Measurements from ENCODE around the gene TMED6.

DNA sequence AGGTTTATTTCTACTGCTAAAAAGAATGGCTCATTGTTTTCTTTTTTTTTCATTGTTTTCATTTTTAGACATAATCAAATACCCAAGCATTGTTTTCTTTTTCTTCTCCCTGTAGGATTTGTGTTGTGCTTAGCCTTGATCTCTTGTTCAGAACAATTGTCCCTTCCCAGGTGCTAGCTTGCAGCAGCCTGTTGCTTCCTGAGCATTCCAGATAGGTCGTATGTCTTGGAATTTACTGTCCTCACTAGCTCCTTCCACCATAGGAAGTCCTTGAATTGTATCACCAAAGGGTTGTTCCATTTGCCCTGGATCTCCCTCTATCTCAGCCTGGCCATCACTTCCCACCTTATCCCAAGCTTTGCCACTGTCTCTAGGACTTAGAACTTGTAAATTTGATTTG lies 50.4 kb downstream of the TMED6 start:
- TF ChIP-seq ZBTB7A (IDR thresholded peaks at IDR 0.05; ENCODE audit: low read depth): no peak
- no peak for TF ChIP-seq RAD21 (IDR thresholded peaks at IDR 0.05; ENCODE audit: low read depth)
- TF ChIP-seq, protein P1, sequence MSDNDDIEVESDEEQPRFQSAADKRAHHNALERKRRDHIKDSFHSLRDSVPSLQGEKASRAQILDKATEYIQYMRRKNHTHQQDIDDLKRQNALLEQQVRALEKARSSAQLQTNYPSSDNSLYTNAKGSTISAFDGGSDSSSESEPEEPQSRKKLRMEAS (IDR thresholded peaks at IDR 0.05): no peak
